ENCODE data around the gene INPP4B.
"Not testable (repeated sequence)": the region's sequence is repeated elsewhere in the genome, so short reads cannot be mapped to it uniquely, and the experiment has no call there.

Gene INPP4B

DNA sequence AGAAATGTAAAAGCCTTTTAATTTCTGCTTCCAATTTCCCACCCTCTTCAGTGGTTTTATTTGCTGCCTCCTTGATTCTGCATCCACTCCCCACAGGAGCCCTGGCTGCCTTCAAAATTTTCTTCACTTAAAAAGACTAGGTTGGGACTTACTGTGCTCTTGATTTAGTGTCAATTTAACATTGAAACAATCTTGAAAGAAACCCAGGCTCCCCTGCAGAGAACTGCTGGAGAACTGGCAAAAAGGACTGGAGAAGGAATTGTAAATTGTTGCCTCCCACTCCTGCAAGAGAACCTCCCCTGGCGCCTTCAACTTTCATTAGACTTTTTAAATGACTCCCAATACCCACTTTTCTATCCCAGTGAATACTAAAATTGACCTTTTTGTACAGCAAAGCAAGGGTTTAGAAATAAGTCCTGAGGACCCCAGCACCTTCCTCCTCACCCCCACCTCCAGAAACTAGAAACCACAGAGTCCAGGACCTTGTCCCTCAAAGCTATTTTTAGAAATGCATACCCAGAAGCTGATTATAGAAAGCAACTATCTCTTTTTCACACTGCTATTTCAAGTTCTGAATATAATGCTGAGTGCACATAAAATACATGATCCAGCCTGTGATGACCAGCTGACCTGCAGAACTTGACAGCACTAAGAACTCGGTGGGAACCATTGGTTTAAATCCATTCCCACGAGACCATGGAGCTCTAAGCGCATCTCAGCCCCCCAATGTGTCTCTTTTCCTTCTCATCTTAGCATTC is 155.5 kb downstream of the INPP4B start:
- Mint-ChIP-seq H3K9me3 (peaks cover 12% of the 10 kb centered on the region), H3K36me3 (peaks cover 18% of the 10 kb centered on the region), H3K27me3 (no peaks in the 10 kb centered on the region), H3K27ac (no peak overlapping the region), H3K4me1 (peaks cover 47% of the 10 kb centered on the region), H3K4me3 (no peak overlapping the region)

GRCh38 chr4:142687547-142688275 is 158.4 kb downstream of the INPP4B start:
- Mint-ChIP-seq H3K27ac (no peak overlapping the region), H3K36me3 (peaks cover 26% of the 10 kb centered on the region), H3K4me3 (no peak overlapping the region), H3K4me1 (peaks cover 46% of the 10 kb centered on the region), H3K9me3 (peaks cover 22% of the 10 kb centered on the region), H3K27me3 (no peaks in the 10 kb centered on the region)

DNA sequence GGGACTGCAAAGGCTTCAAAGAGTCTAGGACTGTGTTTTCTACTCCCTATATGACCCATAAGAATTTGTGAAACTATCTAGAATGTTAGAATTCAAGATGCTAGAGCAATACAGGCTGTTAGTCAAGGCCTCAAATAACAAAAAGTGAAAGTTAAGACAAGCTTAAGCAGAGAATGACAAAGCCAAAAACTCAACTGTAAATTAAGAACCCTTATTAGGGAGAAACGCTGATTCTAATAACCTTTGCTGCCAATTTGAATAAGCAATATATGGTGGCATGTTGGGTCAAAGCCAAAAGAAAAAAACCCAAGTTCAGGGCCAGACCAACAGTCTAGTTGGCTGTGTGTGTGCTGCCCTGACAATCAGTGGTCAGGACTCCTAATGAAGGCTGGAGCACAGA is 160.0 kb downstream of the INPP4B start:
- peaks cover 29% of the 10 kb centered on the region for H3K36me3 Mint-ChIP-seq
- H3K27me3 Mint-ChIP-seq = no peaks in the 10 kb centered on the region
- no peak overlapping the region for H3K4me3 Mint-ChIP-seq
- peaks cover 23% of the 10 kb centered on the region for H3K9me3 Mint-ChIP-seq
- no peak overlapping the region for H3K27ac Mint-ChIP-seq
- H3K4me1 Mint-ChIP-seq = peaks cover 36% of the 10 kb centered on the region

DNA sequence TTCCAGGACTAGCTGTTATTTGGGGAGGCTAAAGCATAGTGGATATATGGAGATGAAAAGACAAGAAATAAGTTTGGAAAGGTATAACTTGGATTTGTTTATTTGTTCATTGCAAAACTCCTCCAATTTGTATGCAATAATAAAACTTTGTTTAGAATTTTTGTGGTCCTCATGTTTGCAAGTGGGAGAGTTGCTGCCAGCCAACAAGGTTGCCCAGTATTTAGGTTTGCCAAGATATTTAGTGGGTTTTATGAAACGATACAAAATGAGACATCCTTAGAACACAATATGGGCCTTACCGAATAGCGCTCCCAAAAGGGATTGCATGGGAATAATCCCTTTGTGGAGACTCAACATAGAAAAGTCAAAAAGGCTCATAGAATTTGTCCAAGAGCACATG is 162.1 kb downstream of the INPP4B start:
- no peaks in the 10 kb centered on the region for H3K27me3 Mint-ChIP-seq
- H3K36me3 Mint-ChIP-seq = peaks cover 19% of the 10 kb centered on the region
- peaks cover 31% of the 10 kb centered on the region for H3K4me1 Mint-ChIP-seq
- H3K9me3 Mint-ChIP-seq = peaks cover 27% of the 10 kb centered on the region
- H3K4me3 Mint-ChIP-seq = no peak overlapping the region
- no peak overlapping the region for H3K27ac Mint-ChIP-seq

GRCh38 chr4:142683503-142683902 is 162.6 kb downstream of the INPP4B start:
- H3K27ac Mint-ChIP-seq = no peak overlapping the region

DNA sequence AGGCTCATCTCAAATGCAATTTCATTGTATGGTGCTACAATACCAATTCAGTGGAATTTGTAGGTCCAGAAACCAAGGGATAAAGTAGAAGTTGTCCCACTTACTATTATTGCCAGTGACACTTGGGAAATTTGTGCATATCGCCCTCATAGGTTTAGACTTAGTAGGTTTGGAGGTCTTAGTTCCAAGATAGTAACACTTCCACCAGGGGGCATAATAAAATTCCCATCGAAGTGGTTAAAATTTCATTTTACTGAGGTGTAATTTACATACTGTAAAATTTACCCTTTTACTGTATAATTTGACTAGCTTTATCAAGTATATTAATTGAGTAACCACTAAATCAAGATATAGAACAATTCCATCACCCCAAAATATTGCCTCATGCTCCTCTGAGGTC is 174.6 kb downstream of the INPP4B start:
- H3K27ac Mint-ChIP-seq = no peak overlapping the region
- H3K27me3 Mint-ChIP-seq = no peaks in the 10 kb centered on the region
- peaks cover 35% of the 10 kb centered on the region for H3K9me3 Mint-ChIP-seq
- H3K4me1 Mint-ChIP-seq = peaks cover 6% of the 10 kb centered on the region
- no peak overlapping the region for H3K4me3 Mint-ChIP-seq
- H3K36me3 Mint-ChIP-seq = peaks cover 35% of the 10 kb centered on the region

More at GRCh38 chr4:142683503-142683902, 162.6 kb downstream of the INPP4B start:
- Mint-ChIP-seq H3K36me3 (peaks cover 17% of the 10 kb centered on the region), H3K27me3 (no peaks in the 10 kb centered on the region), H3K4me3 (no peak overlapping the region), H3K9me3 (peaks cover 27% of the 10 kb centered on the region), H3K4me1 (peaks cover 36% of the 10 kb centered on the region)

GRCh38 chr4:142663828-142664227 is 182.3 kb downstream of the INPP4B start:
- peaks cover 32% of the 10 kb centered on the region for H3K36me3 Mint-ChIP-seq

DNA sequence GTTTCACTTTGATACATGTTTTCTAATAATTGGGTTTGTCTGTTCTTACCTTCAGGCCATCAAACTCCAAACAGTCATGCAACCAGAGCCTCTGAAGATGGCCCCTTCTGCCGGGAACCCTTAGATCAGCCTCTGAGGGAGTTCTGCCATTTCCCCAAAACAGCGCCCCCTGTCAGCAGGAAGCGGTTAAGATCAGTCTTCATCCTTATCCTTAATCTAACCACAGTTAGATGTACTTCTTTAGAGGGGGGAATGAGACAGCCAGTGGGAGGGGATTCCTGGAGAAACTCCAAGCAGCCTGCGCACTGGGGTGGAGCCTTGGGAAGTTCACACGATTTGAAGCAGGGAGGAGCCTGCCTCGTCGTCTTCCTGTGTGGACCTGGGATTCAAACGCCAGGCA is 185.4 kb downstream of the INPP4B start:
- H3K36me3 Mint-ChIP-seq = peaks cover 32% of the 10 kb centered on the region
- H3K27ac Mint-ChIP-seq = no peak overlapping the region
- no peaks in the 10 kb centered on the region for H3K27me3 Mint-ChIP-seq
- no peak overlapping the region for H3K4me3 Mint-ChIP-seq
- H3K9me3 Mint-ChIP-seq = peaks cover 1% of the 10 kb centered on the region
- no peaks in the 10 kb centered on the region for H3K4me1 Mint-ChIP-seq

More at GRCh38 chr4:142663828-142664227, 182.3 kb downstream of the INPP4B start:
- no peaks in the 10 kb centered on the region for H3K4me1 Mint-ChIP-seq
- no peaks in the 10 kb centered on the region for H3K27me3 Mint-ChIP-seq
- no peak overlapping the region for H3K4me3 Mint-ChIP-seq
- no peak overlapping the region for H3K27ac Mint-ChIP-seq
- peaks cover 14% of the 10 kb centered on the region for H3K9me3 Mint-ChIP-seq

DNA sequence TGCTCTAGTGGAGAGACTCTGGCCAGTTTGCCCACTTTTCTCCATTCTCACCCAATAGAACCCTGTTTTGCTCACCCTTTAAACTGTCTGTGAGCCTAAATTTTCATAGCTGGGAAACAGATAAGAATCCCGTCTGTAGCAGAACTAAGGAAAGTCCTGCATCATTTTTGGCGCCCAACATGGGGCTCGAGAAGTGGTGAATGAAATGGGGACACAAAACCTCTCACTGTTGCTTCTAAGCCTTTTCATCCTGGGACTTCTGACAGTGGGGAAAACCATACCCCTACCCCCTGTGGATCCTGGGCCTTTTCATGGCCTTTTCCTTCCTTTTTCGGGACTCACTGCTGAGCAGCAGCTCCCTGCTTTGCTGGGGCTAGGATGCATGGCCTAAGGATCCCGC is 189.9 kb downstream of the INPP4B start:
- H3K27me3 Mint-ChIP-seq = no peaks in the 10 kb centered on the region
- H3K36me3 Mint-ChIP-seq = peaks cover 43% of the 10 kb centered on the region
- no peak overlapping the region for H3K4me3 Mint-ChIP-seq
- H3K9me3 Mint-ChIP-seq = peaks cover 8% of the 10 kb centered on the region
- H3K4me1 Mint-ChIP-seq = no peaks in the 10 kb centered on the region
- no peak overlapping the region for H3K27ac Mint-ChIP-seq

- no peaks in the 10 kb centered on the region for H3K27me3 Mint-ChIP-seq
- H3K36me3 Mint-ChIP-seq = peaks cover 51% of the 10 kb centered on the region
- no peak overlapping the region for H3K4me3 Mint-ChIP-seq
- peaks cover 34% of the 10 kb centered on the region for H3K9me3 Mint-ChIP-seq
- peaks cover 30% of the 10 kb centered on the region for H3K4me1 Mint-ChIP-seq
- H3K27ac Mint-ChIP-seq = no peak overlapping the region
These were observed 197.7 kb downstream of the INPP4B start for GRCh38 chr4:142648378-142648777.

GRCh38 chr4:142645475-142646108 is 200.5 kb downstream of the INPP4B start:
- peak overlapping the region; percentile 54 for H3K4me3 Mint-ChIP-seq
- H3K27ac Mint-ChIP-seq = peak overlapping the region; percentile 64
- H3K27me3 Mint-ChIP-seq = no peaks in the 10 kb centered on the region
- peaks cover 28% of the 10 kb centered on the region for H3K9me3 Mint-ChIP-seq
- H3K36me3 Mint-ChIP-seq = peaks cover 41% of the 10 kb centered on the region
- H3K4me1 Mint-ChIP-seq = peaks cover 30% of the 10 kb centered on the region

GRCh38 chr4:142644628-142645027 is 201.5 kb downstream of the INPP4B start:
- not testable (repeated sequence) for H3K27ac Mint-ChIP-seq, H3K27me3 Mint-ChIP-seq, H3K4me3 Mint-ChIP-seq
- Mint-ChIP-seq H3K4me1 (peaks cover 30% of the 10 kb centered on the region), H3K9me3 (peaks cover 25% of the 10 kb centered on the region), H3K36me3 (peaks cover 34% of the 10 kb centered on the region)

DNA sequence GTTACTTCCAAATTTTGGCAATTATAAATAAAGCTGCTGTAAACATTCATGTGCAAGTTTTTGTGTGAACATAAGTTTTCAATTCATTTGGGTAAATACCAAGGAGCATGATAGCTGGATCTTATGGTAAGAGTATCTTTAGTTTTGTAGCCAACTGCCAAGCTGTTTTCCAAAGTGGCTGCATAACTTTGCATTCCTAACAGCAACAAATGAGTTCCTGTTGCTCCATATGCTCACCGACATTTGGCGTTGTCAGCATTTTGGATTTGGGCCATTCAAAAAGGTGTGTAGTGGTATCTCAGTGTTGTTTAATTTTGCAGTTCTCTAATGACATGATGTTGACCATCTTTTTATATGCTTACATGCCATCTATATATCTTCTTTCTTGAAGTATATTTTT is 208.5 kb downstream of the INPP4B start:
- H3K4me3 Mint-ChIP-seq = no peak overlapping the region
- no peak overlapping the region for H3K27ac Mint-ChIP-seq
- H3K4me1 Mint-ChIP-seq = no peaks in the 10 kb centered on the region
- no peaks in the 10 kb centered on the region for H3K27me3 Mint-ChIP-seq
- peaks cover 26% of the 10 kb centered on the region for H3K36me3 Mint-ChIP-seq
- H3K9me3 Mint-ChIP-seq = peaks cover 12% of the 10 kb centered on the region

GRCh38 chr4:142631836-142632235 is 214.3 kb downstream of the INPP4B start:
- peaks cover 34% of the 10 kb centered on the region for H3K36me3 Mint-ChIP-seq
- H3K4me3 Mint-ChIP-seq = no peak overlapping the region
- H3K27ac Mint-ChIP-seq = no peak overlapping the region
- peaks cover 20% of the 10 kb centered on the region for H3K9me3 Mint-ChIP-seq
- H3K4me1 Mint-ChIP-seq = peaks cover 6% of the 10 kb centered on the region
- no peaks in the 10 kb centered on the region for H3K27me3 Mint-ChIP-seq

GRCh38 chr4:142615324-142615665 is 230.8 kb downstream of the INPP4B start:
- Mint-ChIP-seq H3K9me3 (peaks cover 27% of the 10 kb centered on the region), H3K36me3 (peaks cover 51% of the 10 kb centered on the region), H3K27me3 (no peaks in the 10 kb centered on the region), H3K4me3 (no peak overlapping the region), H3K27ac (no peak overlapping the region), H3K4me1 (peaks cover 6% of the 10 kb centered on the region)

Data from activated naive CD4-positive, alpha-beta T cell treated with anti-CD3 and anti-CD28 coated beads, Interleukin-2, amount 50 U/mL, for 24 hours (primary cell).